ENCODE data around the gene BPGM.

Gene BPGM

DNA sequence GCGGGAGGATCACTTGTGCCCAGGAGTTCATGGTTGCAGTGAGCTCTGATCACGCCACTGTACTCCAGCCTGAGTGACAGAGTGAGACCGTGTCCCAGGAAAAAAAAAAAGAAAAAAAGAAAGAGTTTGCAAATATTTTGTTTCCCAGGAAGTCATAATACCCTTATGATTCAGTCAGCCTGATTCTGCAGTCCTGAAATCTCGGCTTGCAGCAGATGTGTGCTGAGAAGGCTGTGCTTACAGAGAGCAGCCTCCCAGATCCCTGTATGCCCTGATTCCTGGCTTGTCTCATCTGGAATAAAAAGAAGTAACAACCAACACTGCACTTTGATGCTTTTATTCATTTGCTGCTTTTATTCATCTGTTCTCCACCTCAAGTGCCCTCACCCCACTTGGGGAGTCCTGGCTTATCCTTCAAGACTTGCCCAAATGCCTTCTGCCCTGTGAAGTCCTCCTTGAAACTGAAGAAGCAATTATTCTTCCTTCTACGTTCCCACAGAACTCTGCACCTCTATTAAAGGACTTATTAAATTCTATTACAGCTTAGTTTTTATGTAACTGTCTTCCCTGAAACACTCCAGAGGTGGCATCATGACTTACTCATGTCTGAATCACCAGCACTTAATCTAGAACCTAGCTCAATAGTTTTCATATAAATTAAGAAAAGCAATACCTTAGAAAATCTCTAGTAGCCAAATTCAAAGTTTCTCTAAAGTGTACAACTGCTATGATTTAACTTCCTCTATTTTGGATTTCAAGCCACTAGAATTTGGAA lies 27.7 kb upstream of the BPGM start:
- H3K4me3 ChIP-seq (ENCODE audit: low read length, poor library complexity, severe bottlenecking): no peak overlapping the region
- no peaks in the 10 kb centered on the region for H3K79me2 ChIP-seq (ENCODE audit: insufficient read depth, low read length)
- H3K4me1 ChIP-seq (ENCODE audit: insufficient read depth, low read length, poor library complexity, severe bottlenecking): no peaks in the 10 kb centered on the region
- H3K4me2 ChIP-seq (ENCODE audit: low read depth, low read length, poor library complexity, severe bottlenecking): no peak overlapping the region
- H3K9me2 ChIP-seq (replicated peaks; ENCODE audit: low read depth, low read length): no peaks in the 10 kb centered on the region
- no peak overlapping the region for H2AFZ ChIP-seq (ENCODE audit: low read length)
- H3F3A ChIP-seq (ENCODE audit: low read depth): no peaks in the 10 kb centered on the region
- TF ChIP-seq CTCF (conservative IDR thresholded peaks at IDR 0.05; ENCODE audit: low read length) (no peak), EZH2phosphoT487 (IDR thresholded peaks at IDR 0.05; ENCODE audit: borderline replicate concordance) (no peak)
- no peaks in the 10 kb centered on the region for H3K9me3 ChIP-seq (ENCODE audit: insufficient read depth, low read depth, low read length)
- no peaks in the 10 kb centered on the region for H4K20me1 ChIP-seq (ENCODE audit: insufficient read depth, low read length, poor library complexity, severe bottlenecking)
- H3K9ac ChIP-seq (ENCODE audit: low read depth, low read length, poor library complexity, severe bottlenecking): no peak overlapping the region
- no peaks in the 10 kb centered on the region for H3K36me3 ChIP-seq (ENCODE audit: insufficient read depth, low read length)
- H3K27me3 ChIP-seq (ENCODE audit: insufficient read depth, low read length, poor library complexity, severe bottlenecking): no peaks in the 10 kb centered on the region

DNA sequence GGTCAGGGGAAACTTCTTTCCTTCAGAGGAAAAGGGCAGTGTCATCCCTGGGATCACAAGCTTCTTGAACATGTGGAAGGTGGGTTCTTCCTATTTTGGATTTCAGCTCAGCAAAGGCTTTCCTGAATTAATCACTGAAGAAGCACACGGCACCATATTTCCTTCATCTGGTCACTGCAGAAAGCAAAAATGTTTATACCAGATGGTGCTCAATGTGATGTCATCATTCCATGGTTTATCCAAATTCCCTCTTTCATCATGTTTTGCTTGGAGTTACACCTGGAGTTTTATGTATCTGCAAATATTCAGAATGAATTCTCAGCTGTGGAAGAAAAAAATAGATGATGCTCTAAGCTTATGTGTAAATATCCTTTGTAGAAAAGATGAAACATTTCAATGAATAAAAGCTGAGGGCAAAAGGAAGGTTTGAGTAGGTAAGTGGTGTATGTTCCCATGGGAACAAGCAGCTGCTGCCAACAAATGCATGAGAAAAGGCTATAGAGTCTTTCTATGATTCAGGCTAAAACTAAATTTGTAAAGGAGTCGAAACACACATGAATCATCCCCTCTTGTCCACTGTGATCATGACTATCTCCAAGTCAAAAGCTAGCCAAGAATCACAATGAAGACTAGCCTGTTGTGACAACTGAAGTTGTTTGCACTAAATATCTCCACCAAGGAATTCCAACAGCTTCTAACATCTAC lies 26.9 kb upstream of the BPGM start:
- Histone ChIP-seq H3K9me2 (replicated peaks; ENCODE audit: low read depth, low read length) (no peaks in the 10 kb centered on the region), H4K20me1 (ENCODE audit: insufficient read depth, low read length, poor library complexity, severe bottlenecking) (no peaks in the 10 kb centered on the region), H2AFZ (ENCODE audit: low read length) (no peak overlapping the region), H3K36me3 (ENCODE audit: insufficient read depth, low read length) (no peaks in the 10 kb centered on the region), H3K9me3 (ENCODE audit: insufficient read depth, low read depth, low read length) (no peaks in the 10 kb centered on the region), H3F3A (ENCODE audit: low read depth) (no peaks in the 10 kb centered on the region), H3K27me3 (ENCODE audit: insufficient read depth, low read length, poor library complexity, severe bottlenecking) (no peaks in the 10 kb centered on the region), H3K79me2 (ENCODE audit: insufficient read depth, low read length) (no peaks in the 10 kb centered on the region), H3K4me1 (ENCODE audit: insufficient read depth, low read length, poor library complexity, severe bottlenecking) (no peaks in the 10 kb centered on the region), H3K4me2 (ENCODE audit: low read depth, low read length, poor library complexity, severe bottlenecking) (no peak overlapping the region), H3K4me3 (ENCODE audit: low read length, poor library complexity, severe bottlenecking) (no peak overlapping the region), H3K9ac (ENCODE audit: low read depth, low read length, poor library complexity, severe bottlenecking) (no peak overlapping the region)
- TF ChIP-seq CTCF (conservative IDR thresholded peaks at IDR 0.05; ENCODE audit: low read length) (no peak), EZH2phosphoT487 (IDR thresholded peaks at IDR 0.05; ENCODE audit: borderline replicate concordance) (no peak)

DNA sequence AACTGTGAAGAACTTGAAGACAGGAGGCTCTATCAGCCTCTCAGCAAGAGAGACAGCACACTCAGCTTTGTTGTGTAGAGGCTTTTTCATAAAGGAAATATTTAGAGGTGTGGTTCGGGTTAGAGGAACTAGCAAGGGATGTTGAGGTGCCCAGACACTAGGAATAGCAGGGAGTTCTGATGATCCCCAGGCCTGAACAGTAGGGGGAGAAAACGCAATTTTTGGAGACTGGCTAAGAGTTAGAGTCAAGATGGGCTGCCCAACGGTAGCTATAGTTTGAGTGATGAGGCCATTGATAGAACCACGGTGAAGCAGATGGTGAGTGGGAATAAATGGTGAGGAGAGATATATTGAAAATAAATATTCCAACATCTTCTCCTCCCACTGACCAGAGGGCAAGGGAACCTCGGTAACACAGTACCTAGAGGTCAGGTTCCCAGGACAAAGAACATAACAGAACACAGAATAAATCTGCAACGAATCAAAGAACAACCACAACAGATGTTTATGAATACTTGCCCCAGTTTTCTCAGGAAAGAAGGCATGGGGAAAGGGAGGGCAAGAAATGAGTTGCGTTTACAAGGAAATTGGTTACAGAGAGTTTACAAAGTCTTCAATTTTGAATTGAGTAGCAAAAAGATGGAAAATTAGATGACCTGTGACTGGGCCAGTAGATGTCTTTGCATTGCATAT lies 24.2 kb upstream of the BPGM start:
- no peaks in the 10 kb centered on the region for H3K36me3 ChIP-seq (ENCODE audit: insufficient read depth, low read length)
- H3K9me2 ChIP-seq (replicated peaks; ENCODE audit: low read depth, low read length): no peaks in the 10 kb centered on the region
- TF ChIP-seq CTCF (conservative IDR thresholded peaks at IDR 0.05; ENCODE audit: low read length) (no peak), EZH2phosphoT487 (IDR thresholded peaks at IDR 0.05; ENCODE audit: borderline replicate concordance) (no peak)
- H3K9ac ChIP-seq (ENCODE audit: low read depth, low read length, poor library complexity, severe bottlenecking): no peak overlapping the region
- H3K4me1 ChIP-seq (ENCODE audit: insufficient read depth, low read length, poor library complexity, severe bottlenecking): no peaks in the 10 kb centered on the region
- no peak overlapping the region for H3K4me2 ChIP-seq (ENCODE audit: low read depth, low read length, poor library complexity, severe bottlenecking)
- no peaks in the 10 kb centered on the region for H4K20me1 ChIP-seq (ENCODE audit: insufficient read depth, low read length, poor library complexity, severe bottlenecking)
- H2AFZ ChIP-seq (ENCODE audit: low read length): no peak overlapping the region
- no peaks in the 10 kb centered on the region for H3F3A ChIP-seq (ENCODE audit: low read depth)
- no peaks in the 10 kb centered on the region for H3K79me2 ChIP-seq (ENCODE audit: insufficient read depth, low read length)
- H3K4me3 ChIP-seq (ENCODE audit: low read length, poor library complexity, severe bottlenecking): no peak overlapping the region
- no peaks in the 10 kb centered on the region for H3K27me3 ChIP-seq (ENCODE audit: insufficient read depth, low read length, poor library complexity, severe bottlenecking)
- H3K9me3 ChIP-seq (ENCODE audit: insufficient read depth, low read depth, low read length): no peaks in the 10 kb centered on the region

Measured in Loucy (cell line).